GM18520 (cell line): Measurements from ENCODE around the gene PCP2.
"Not testable (repeated sequence)": the region's sequence is repeated elsewhere in the genome, so short reads cannot be mapped to it uniquely, and the experiment has no call there.

ENCODE experiments used
- ATAC-seq: cut with Tn5 transposase; IDR thresholded peaks from one replicate; pipeline ENCODE4 v1.9.1; 2021; ENCODE audit not compliant: unreplicated experiment

The PCP2 gene

DNA sequence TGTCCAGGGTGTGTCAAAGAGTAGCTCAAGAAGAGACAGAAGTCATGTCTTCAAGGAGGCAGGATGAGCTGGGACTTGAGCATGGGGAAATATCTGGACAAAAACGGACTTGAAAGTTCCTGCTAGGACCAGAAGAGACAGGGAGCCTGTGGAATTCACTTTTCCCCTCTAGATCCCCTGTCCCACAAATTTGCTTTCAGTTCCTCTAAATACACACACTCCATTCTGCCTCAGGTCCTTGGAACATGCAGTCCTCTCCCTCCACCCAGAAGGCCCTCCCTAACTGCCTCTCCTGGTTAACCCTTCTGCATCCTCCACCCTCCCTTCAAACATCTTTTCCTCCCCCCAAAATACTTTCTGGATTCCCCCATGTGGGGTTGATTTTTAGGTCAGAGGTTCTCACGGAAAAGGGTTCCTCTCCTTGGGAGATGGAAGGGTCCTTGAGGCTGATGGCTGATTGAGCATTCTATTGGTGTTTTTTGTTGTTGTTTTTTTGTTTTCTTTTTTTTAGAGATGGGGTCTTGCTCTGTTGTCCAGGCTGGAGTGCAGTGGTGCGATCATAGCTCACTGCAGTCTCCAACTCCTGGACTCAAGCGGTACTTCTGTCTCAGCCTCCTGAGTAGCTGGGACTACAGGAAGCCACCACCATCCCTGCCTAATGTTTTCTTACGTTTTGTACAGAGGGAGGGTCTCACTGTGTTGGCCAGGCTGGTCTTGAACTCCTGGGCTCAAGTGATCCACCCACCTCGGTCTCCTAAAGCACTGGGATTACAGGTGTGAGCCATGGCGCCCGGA is 28.4 kb upstream of the PCP2 start:
- ATAC-seq, result no peak

DNA sequence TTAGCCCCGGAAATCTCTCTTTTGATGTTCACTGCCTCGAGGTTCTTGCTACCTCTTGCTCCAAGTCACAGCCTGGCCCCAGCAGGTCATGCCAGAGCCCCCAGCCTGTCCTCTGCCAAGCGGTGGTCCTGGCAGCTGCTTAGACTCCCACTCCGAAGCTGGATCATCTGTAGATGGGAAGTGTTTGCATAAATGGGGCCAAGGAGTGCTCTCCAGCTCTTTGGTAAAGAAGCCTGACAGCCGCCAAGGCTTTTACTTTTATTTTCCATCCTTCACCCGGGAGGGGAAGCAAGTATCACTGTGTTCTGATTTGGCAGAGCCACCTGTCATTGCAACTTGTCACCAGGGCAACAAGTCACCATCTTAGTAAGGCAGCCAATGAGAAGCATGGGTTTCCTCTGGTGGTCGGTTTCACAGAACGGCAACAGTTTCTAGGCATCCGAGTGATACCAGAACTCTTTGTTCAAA is 24.7 kb upstream of the PCP2 start:
- ATAC-seq, result peak; percentile 55

DNA sequence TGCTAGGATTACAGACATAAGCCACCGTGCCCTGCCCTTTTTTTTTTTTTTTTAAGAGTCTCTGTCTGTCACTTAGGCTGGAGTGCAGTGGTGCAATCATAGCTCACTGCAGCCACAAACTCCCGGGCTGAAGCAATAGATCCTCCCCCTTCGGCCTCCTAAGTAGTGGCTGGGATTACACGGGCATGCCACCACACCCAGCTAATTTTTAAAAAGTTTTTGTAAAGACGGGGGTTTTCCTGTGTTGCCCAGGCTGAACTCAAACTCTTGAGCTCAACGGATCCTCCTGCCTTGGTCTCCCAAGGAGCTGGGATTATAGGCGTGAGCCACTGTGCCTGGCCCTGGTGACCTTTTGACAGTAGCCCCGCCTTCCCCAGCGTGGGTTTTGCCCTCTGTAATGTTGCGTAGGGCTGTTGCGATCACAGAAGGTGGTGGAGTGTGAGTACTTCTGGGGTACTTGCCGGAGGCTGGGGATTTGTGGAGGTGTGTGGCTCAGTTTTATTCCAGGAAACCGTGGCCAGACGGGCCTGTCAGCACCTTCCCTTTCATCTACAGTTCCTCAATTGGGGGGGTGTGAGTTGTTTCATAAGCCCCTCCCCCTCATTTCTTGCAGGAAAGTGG is 23.7 kb upstream of the PCP2 start:
- no peak for ATAC-seq

DNA sequence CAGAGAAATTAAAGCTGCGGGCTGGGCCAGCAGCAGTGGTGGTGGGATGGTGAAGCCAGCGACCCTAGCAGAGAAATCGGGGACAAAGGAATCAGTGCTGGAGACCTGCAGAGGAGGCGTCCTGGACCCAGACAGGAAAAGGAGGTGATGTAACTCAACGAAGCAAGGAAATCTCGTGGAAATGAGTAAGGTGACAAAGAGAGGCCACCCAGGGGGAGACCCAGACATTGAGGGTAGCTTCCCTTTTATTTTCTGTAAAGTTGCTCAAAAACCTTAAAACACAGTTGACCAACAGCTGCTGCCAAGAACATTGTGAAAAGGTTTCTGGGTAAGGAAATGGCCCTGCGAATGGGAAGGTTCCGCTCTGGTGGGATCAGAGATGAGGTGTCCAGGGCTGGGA is 22.1 kb upstream of the PCP2 start:
- ATAC-seq, result no peak

DNA sequence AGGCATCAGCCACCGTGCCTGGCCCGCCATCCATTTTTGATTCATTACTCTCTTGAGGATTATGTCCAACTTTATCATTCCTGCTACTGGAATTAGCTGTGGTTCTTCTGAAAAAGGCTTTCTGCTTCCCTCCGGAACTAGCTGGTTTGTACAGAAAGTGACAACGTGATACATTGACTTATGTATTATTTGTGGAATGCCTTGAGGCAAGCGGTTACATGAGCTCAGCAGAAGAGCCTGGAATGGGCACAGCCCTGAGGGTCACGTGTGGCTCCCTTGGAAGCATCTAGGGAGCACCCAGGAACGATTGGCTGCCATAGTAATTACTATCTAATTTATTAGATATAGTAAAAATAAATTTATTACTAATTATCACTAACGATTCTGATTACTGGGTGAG is 20.9 kb upstream of the PCP2 start:
- ATAC-seq, result no peak

DNA sequence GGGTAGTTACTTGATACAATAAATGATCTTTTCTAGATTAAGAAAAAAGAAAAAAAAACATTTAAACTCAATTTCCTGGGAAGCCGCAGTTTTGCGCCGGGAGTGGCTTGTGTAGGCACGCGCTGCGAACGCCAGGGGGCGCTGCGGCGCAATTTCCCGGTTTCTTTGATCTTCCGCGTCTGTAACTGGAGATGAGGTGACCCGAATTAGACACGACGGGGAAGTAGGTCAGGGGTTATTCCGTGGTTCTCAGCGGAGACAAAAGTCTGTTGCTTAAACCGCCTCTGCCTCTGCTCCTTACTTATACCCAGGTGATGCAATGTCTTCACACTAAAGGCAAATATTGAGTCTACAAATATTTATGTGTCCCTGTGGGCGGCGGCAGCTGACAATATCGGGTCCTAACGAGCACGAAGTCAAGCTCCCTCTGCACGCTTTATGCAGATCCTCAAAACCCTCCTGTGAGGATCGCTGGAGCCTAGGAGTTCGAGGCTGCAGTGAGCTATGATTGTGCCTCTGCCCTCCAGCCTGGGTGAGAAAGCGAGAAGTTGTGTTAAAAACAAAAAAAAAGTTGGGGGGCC is 18.6 kb upstream of the PCP2 start:
- no peak for ATAC-seq

DNA sequence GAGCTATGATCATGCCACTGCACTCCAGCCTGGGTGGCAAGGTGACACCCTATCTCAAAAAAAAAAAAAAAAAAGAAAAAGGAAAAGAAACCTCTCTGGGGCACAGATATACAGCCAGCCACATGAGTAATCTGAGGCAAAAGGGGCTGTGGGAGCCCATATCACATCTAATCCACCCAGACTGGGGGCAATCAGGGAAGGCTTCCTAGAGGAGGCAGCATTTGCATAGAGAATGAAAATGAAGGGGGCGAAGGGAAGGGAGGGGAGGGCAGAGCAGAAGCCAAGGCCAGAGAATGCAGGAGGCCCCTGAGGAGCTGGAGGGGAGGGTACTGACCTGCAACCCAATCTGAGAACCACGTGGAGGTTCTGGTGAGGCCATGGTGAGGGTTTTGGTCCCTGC is 16.6 kb upstream of the PCP2 start:
- no peak for ATAC-seq

DNA sequence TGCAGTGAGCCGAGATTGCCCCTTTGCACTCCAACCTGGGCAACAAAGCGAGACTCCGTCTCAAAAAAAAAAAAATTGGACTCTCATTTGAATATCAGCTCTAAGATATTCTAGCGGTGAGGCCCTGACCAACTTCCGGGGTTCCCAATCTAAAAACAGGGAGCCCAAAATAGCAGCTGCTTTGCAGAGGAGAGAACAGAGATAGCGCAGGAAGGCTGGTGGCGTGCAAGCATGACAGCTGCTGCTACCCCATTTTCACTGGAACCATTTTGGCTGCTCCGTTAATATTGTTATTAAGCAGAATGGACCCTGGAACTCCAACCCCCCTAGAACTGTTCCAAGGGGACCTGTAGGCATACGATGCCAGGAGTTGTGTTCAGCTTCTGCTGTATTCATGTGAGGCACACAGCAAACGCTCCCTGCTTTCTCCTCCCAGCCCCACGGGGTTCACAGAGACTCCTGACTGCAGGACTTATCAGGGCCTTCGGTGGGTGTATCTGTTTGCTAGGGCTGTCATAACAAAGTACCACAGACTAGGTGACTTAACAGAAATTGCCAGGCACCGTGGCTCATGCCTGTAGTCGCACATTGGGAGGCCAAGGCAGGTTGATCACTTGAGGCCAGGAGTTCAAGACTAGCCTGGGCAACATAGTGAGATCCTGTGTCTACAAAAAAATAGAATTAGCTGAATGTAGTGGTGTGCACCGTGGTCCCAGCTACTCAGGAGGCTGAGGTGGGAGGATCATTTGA is 14.9 kb upstream of the PCP2 start:
- ATAC-seq, result no peak

DNA sequence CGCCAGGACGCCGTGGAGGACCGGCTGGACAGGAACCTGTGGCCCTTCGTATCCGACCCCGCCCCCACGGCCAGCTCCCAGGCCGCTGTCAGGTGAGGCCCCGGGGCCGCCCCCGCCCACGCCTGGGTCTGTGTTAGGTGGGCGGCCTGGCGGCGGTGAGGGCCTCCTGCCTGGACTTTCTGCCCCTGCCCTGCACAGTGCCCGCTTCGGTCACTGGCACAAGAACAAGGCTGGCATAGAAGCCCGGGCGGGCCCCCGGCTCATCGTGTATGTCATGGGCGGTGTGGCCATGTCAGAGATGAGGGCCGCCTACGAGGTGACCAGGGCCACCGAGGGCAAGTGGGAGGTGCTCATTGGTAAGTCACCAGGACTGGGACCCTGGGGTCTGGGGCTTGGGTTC is 13.6 kb upstream of the PCP2 start:
- no peak for ATAC-seq

DNA sequence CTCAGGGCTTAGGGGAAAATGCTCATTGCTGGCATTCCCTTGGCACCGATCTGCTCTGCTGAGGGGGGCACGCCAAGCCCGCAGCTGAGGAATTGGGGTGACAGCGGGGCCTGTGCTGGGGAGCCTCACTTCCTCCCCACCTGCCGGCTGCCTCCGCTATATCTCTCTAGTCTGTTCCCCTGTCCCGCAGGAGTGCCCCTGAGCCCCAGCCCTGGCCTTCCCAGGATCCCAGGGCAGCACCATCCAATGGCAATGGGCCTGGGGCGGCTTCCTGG is 12.8 kb upstream of the PCP2 start:
- no peak for ATAC-seq

DNA sequence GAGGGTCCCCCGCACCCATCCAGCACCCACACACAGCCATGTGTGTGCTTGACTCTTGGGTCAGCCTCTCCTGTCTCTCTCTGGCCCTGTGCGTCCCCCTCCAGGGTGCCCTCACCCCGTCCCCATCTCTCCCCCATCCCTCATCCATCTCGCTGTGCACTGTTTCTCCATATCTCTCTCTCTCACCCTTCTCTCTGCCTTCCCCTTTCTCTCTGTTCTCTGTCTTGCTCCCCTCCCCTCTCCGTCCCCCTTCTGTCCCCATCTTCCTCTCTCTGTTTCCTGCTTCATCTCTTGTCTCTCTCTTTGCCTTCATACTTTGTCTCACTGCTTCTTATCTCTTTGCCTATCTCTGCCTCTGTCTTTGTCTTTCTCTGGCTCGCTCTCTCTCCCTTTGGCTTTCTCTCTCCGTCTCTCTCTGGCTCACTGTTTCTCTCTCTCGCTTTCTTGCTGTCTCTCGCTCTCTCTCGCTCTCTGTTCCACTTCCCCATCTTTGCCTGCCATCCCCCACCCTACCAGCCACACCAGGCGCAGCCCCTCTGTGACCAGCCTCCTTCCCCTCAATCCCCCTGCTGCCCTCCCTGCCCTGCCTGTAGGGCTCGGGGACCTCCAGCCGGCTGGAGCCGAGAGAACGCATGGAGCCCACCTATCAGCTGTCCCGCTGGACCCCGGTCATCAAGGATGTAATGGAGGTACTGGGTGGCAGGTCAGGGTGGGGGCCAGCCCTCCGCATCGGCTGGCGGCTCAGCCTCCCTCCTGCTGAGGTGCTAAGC is 12.3 kb upstream of the PCP2 start:
- no peak for ATAC-seq

DNA sequence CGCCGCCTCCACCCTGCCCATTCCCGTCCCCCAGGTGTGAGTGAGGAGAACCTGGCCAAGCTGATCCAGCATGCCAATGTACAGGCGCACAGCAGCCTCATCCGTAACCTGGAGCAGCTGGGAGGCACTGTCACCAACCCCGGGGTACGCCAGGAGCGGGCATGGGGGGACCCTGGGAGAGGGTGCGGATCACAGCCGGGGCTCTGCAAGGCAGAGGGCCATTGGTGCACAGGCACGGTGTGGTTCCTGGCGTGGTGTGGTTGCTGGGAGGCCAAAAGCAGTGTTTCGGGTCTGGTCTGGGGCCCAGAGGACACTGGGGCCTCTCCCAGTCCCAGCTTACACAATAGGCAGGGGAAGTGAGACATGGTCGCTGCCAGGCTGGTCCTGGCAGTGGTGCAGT is 11.6 kb upstream of the PCP2 start:
- ATAC-seq, result no peak

DNA sequence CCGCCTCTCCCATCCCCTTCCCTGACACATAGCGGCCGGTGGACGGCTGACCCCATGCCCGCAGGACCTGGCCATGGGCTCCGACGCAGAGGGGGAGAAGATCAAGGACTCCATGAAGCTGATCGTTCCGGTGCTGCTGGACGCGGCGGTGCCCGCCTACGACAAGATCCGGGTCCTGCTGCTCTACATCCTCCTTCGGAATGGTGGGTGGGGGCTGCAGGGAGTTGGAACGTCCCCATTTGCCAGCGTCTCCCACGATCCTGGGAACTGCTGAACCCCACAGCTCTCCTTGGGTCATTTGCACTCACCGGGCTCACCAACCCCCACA is 11.0 kb upstream of the PCP2 start:
- ATAC-seq, result no peak

DNA sequence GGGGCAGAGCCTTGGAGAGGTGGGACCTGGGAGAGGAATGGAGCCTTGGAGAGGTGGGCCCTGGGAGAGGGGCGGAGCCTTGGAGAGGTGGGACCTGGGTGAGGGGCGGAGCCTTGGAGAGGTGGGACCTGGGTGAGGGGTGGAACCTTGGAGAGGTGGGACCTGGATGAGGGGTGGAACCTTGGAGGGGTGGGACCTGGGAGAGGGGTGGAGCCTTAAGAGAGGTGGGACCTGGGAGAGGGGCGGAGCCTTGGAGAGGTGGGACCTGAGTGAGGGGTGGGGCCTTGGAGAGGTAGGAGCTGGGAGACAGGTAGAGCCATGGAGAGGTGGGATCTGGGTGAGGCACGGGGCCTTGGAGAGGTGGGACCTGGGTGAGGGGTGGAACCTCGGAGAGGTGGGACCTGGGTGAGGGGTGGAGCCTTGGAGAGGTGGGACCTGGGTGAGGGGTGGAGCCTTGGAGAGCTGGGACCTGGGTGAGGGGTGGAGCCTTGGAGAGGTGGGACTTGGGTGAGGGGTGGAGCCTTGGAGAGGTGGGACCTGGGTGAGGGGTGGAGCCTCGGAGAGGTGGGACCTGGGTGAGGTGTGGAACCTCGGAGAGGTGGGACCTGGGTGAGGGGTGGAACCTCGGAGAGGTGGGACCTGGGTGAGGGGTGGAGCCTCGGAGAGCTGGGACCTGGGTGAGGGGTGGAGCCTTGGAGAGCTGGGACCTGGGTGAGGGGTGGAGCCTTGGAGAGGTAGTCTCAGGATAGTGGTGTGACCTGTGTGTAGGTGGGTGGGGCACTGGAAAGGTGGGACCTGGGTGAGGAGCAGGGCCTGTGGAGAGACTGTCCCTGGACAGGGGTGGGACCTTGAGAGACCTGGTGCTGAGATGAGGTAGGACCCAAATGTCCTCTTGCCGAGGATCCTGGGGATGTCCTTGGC is 10.4 kb upstream of the PCP2 start:
- ATAC-seq, result not testable (repeated sequence)

DNA sequence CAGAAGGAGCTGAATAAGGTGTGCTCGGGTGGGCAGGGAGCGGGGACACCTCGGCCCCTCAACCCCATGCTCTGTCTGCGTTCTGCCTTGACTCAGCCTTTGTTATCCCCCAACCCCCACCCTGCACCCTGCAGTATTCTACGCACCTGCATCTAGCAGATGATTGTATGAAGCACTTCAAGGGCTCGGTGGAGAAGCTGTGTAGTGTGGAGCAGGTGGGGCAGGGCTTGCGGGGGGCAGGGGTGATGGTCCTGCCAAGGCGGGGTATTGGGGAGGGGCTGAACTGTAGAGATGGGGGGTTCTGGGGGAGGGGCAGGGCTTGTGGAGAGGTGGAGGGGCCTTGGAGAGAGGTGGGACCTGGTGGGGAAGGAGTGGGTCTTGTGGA is 9.5 kb upstream of the PCP2 start:
- ATAC-seq, result no peak

DNA sequence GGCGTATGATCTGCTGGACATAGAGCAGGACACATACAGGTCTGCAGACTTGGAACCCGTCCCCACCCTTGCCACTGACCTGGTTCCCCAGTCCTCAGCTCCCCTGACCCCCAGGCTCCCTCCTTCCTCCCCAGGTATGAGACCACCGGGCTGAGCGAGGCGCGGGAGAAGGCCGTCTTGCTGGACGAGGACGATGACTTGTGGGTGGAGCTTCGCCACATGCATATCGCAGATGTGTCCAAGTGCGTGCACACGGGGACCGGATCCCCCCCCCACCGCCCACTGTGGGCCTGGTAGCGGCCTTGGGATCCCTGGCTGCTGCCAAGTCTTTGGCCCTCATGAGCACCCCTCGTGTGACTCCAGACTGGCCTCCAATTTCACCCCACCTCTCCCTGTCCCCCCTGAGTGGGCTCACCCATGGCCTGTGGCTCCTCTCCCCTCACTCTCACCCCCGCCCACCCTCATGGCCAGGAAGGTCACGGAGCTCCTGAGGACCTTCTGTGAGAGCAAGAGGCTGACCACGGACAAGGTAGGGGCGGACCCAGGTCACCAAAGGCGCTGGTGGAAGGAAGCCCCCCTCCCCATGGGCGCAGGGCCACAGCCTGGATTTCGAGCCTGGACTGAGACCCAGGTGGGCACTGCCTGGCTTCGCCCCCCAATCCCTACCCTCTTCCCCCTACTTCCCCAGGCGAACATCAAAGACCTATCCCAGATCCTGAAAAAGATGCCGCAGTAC is 8.9 kb upstream of the PCP2 start:
- no peak for ATAC-seq

DNA sequence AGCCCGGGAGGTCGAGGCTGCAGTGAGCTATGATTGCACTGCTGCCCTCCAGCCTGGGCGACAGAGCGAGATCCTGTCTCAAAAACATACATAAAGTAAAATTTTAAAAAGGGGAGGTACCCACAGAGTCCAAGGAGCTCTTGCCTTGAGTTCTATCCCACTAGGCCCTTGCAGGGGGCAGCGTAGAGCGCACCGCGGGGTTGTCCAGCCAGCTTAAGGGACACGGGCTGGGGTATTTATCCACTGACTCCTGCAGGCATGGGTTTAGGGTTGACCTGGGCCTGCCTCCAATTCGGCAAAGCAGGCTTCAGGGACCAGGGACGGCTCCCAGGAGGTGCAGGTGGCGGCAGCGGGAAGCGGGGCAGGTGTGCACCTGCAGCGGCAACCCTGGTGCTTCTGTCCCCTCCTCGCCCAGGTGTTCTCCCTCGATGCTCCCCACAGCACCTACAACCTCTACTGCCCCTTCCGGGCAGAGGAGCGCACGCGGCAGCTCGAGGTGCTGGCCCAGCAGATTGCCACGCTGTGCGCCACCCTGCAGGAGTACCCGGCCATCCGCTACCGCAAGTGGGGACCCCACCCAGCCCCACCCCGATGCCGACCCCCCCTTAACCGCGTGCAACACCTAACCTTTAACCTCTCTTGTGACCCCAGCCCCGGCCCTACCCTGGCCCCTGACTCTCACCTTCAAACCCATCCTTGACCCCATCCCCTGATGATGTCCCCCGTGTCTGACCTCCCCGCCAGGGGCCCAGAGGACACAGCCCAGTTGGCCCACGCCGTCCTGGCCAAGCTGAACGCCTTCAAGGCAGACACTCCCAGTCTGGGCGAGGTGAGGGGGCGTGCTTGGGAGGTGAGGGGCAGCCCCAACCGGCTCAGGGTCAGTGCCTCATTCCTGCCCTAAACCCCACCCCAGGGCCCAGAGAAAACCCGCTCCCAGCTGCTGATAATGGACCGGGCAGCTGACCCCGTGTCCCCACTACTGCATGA is 8.1 kb upstream of the PCP2 start:
- no peak for ATAC-seq

DNA sequence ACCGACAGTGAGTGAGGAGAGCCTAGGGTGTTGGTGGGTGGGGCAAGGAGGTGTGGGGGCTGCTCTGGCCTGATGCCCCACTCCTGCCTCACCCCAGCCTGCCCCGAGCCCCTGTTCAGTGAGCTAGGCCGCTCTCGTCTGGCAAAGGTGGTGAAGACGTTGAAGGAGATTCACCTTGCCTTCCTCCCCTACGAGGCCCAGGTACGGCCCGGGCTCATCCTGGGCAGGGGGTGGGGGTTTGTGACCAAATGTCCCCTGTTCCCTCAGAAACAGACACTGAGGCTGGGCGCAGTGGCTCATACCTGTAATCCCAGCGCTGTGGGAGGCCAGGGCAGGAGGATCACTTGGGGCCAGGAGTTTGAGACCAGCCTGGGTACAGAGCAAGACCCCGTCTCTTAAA is 7.3 kb upstream of the PCP2 start:
- no peak for ATAC-seq
